Stomach (tissue), 9 donors: ENCODE results near the gene FCN1. TPM values are rescaled to one million over a fixed set of nuclear protein-coding genes. Genes with fewer than 3 reads are reported as not detected.

Source experiments
- DNase-seq, 2 donors: peaks; one replicate each; pipeline versions ENCODE4 v3.0.0 to v3.0.0-alpha.2; 2013 to 2019
- H3K27ac ChIP-seq, 5 donors: fragments of 200-600 bp in 4 of 5; sonication (generic) in 4 of 5; one replicate each; pipeline ENCODE4 v1.5.1; 2013 to 2019; ENCODE audit warnings: mild to moderate bottlenecking in 1 of 5, moderate library complexity in 1 of 5
- H3K27me3 ChIP-seq, 3 donors: fragments of 200-600 bp; sonication (generic); one replicate each; pipeline ENCODE4 v1.5.1; 2017 to 2019; ENCODE audit warnings: mixed run types in 1 of 3
- H3K36me3 ChIP-seq, 4 donors: fragments of 200-600 bp; sonication (generic); 1 replicate in 3 of 4; 2 replicates in 1 of 4; pipeline ENCODE4 v1.5.1; 2016 to 2019
- H3K4me1 ChIP-seq, 4 donors: fragments of 200-600 bp; sonication (generic); one replicate each; pipeline ENCODE4 v1.5.1; 2016 to 2019
- H3K4me3 ChIP-seq, 4 donors: fragments of 200-600 bp; sonication (generic) in 3 of 4; one replicate each; pipeline ENCODE4 v1.5.1; 2016 to 2019; ENCODE audit warnings: mild to moderate bottlenecking in 1 of 4
- H3K9me3 ChIP-seq, 4 donors: fragments of 200-600 bp; sonication (generic); one replicate each; pipeline ENCODE4 v1.5.1; 2016 to 2019
- CTCF ChIP-seq, 7 experiments: fragments of 450-650 bp in 4 of 7; fragments of 200-600 bp in 3 of 7; sonication (generic) in 3 of 7; IDR thresholded peaks; one replicate each; pipeline ENCODE4 v1.5.1; 2016 to 2019; ENCODE audit warnings: antibody characterized with exemption in 7 of 7, control low read depth in 2 of 7, mild to moderate bottlenecking in 1 of 7
- EP300 ChIP-seq: sonication (generic); formaldehyde crosslinking; IDR thresholded peaks from one replicate; pipeline ENCODE4 v1.6.1; 2017; ENCODE audit warnings: antibody characterized with exemption
- POLR2A ChIP-seq, 4 donors: fragments of 450-650 bp; IDR thresholded peaks; one replicate each; pipeline ENCODE4 v1.6.1; 2016; ENCODE audit warnings: antibody characterized with exemption in 4 of 4, control low read depth in 2 of 4, mild to moderate bottlenecking in 1 of 4, moderate library complexity in 1 of 4
- POLR2AphosphoS5 ChIP-seq, 3 donors: sonication (generic); formaldehyde crosslinking; IDR thresholded peaks; one replicate each; pipeline ENCODE4 v1.6.1; 2016; ENCODE audit warnings: antibody characterized with exemption in 3 of 3
- WGBS, 5 donors: extraction: QIAGEN DNeasy Blood & Tissue Kit in 3 of 5; methylation state at CpG; one replicate each; pipeline versions ENCODE4 v1.1.5 to v1.1.7; 2013 to 2018; 5-methylcytosine and 5-hydroxymethylcytosine counted together
- intact Hi-C: fragments of 100-400 bp; cut with DNase I; formaldehyde crosslinking; loops from one replicate; pipeline ENCODE4 v1.15.1; 2023; ENCODE audit warnings: low total_unique reads
- polyA plus RNA-seq, 3 donors: library from polyadenylated mRNA; stranded (reverse); fragments of 200-250 nt; gene quantifications; one replicate each; pipeline ENCODE4 v1.2.3, GENCODE V29; 2013
- total RNA-seq, 5 donors: library from RNA; depleted of rRNA; stranded (reverse); fragments of >200 nt; gene quantifications; one replicate each; pipeline versions ENCODE4 v1.1.0 to v1.2.3, GENCODE V29; 2014 to 2016
- donor health status: healthy with polysubstance abuse.
- donor health status: Bipolar disorder and iron deficiency.
- donor health status: healthy.

FCN1 gene
- total and polyA plus RNA-seq, 8 donors, result 0.38 to 2.8 (median 1.7) TPM; not detected in 4

- intact Hi-C loops, result no loop called here
- DNase-seq, result no peak
- WGBS, 5 donors, result 75 to 87% (median 82%) methylated on average over 4 to 7 of the region's 7 CpGs
These were observed 38.1 kb upstream of the FCN1 start for GRCh38 chr9:134955801-134956200.

GRCh38 chr9:134955156-134955555 is 37.4 kb upstream of the FCN1 start:
- peaks cover 0 to 8% (median 2%) of the 10 kb centered on the region in 4 donors for H3K9me3 ChIP-seq
- intact Hi-C loops, result no loop called here
- no peak overlapping the region for H3K27ac ChIP-seq
- no peak overlapping the region for H3K4me3 ChIP-seq
- WGBS, 5 donors, result 90 to 100% (median 98%) methylated on average over 1 of the region's 1 CpG
- H3K36me3 ChIP-seq, result no peaks in the 10 kb centered on the region
- TF ChIP-seq EP300, result no peak
- no peak for TF ChIP-seq POLR2AphosphoS5 (IDR thresholded peaks at IDR 0.05)
- no peak for TF ChIP-seq CTCF (IDR thresholded peaks at IDR 0.05)
- no peak for TF ChIP-seq POLR2A (IDR thresholded peaks at IDR 0.05)
- no peaks in the 10 kb centered on the region for H3K4me1 ChIP-seq
- peaks cover 0 to 23% (median 0%) of the 10 kb centered on the region in 3 donors for H3K27me3 ChIP-seq
- DNase-seq, result no peak

More at GRCh38 chr9:134955801-134956200, 38.1 kb upstream of the FCN1 start:
- H3K36me3 ChIP-seq, result no peaks in the 10 kb centered on the region
- H3K9me3 ChIP-seq, result peaks cover 0 to 8% (median 2%) of the 10 kb centered on the region in 4 donors
- peaks cover 0 to 28% (median 0%) of the 10 kb centered on the region in 3 donors for H3K27me3 ChIP-seq
- no peak for TF ChIP-seq POLR2AphosphoS5 (IDR thresholded peaks at IDR 0.05)
- no peak for TF ChIP-seq EP300
- no peak for TF ChIP-seq CTCF (IDR thresholded peaks at IDR 0.05)
- TF ChIP-seq POLR2A (IDR thresholded peaks at IDR 0.05), result no peak
- H3K27ac ChIP-seq, result no peak overlapping the region
- H3K4me3 ChIP-seq, result no peak overlapping the region
- no peaks in the 10 kb centered on the region for H3K4me1 ChIP-seq

- 84 to 100% (median 96%) methylated on average over 1 of the region's 1 CpG for WGBS, 5 donors
- peaks cover 0 to 13% (median 5%) of the 10 kb centered on the region in 3 donors for H3K27me3 ChIP-seq
- TF ChIP-seq CTCF (IDR thresholded peaks at IDR 0.05) (no peak), EP300 (no peak)
- no peaks in the 10 kb centered on the region for H3K36me3 ChIP-seq
- peaks cover 0 to 8% (median 0%) of the 10 kb centered on the region in 4 donors for H3K9me3 ChIP-seq
- H3K4me1 ChIP-seq, result no peaks in the 10 kb centered on the region
- intact Hi-C loops, result no loop called here
- H3K4me3 ChIP-seq, result no peak overlapping the region
- no peak for DNase-seq
- H3K27ac ChIP-seq, result no peak overlapping the region
These were observed 34.3 kb upstream of the FCN1 start for GRCh38 chr9:134951994-134952393.

- TF ChIP-seq POLR2A (IDR thresholded peaks at IDR 0.05) (no peak), EP300 (no peak), POLR2AphosphoS5 (IDR thresholded peaks at IDR 0.05) (no peak), CTCF (IDR thresholded peaks at IDR 0.05) (no peak)
- 81 to 91% (median 88%) methylated on average over 11 of the region's 11 CpGs for WGBS, 5 donors
- no peak for DNase-seq
- H3K27me3 ChIP-seq, result peaks cover 0 to 16% (median 5%) of the 10 kb centered on the region in 3 donors
- H3K36me3 ChIP-seq, result no peaks in the 10 kb centered on the region
- H3K27ac ChIP-seq, result no peak overlapping the region
- H3K9me3 ChIP-seq, result peaks cover 0 to 8% (median 0%) of the 10 kb centered on the region in 4 donors
- intact Hi-C loops, result no loop called here
- H3K4me3 ChIP-seq, result no peak overlapping the region
- H3K4me1 ChIP-seq, result no peaks in the 10 kb centered on the region
These were observed 33.7 kb upstream of the FCN1 start for GRCh38 chr9:134951461-134951860.
